Gastroesophageal sphincter (tissue), 3 donors: Measurements from ENCODE around the gene CDNF.

Experiments used
- CTCF ChIP-seq, 4 experiments: fragments of 200-600 bp in 2 of 4; fragments of 450-650 bp in 2 of 4; sonication (generic) in 1 of 4; IDR thresholded peaks; one replicate each; pipeline ENCODE4 v1.5.1; 2017 to 2019; ENCODE audit warnings: antibody characterized with exemption in 4 of 4, mild to moderate bottlenecking in 2 of 4, moderate library complexity in 2 of 4
- EP300 ChIP-seq: sonication (generic); formaldehyde crosslinking; IDR thresholded peaks from one replicate; pipeline ENCODE4 v1.6.1; 2017; ENCODE audit warnings: antibody characterized with exemption, mild to moderate bottlenecking
- POLR2A ChIP-seq, 2 donors: fragments of 450-650 bp; IDR thresholded peaks; one replicate each; pipeline ENCODE4 v1.6.1; 2017; ENCODE audit warnings: antibody characterized with exemption in 2 of 2, mild to moderate bottlenecking in 2 of 2, moderate library complexity in 1 of 2
- POLR2AphosphoS5 ChIP-seq: sonication (generic); formaldehyde crosslinking; IDR thresholded peaks from one replicate; pipeline ENCODE4 v1.6.1; 2017; ENCODE audit warnings: antibody characterized with exemption

GRCh38 chr10:14839305-14839695, 1.5 kb upstream of the CDNF start:
- TF ChIP-seq CTCF (IDR thresholded peaks at IDR 0.05) (no peak), POLR2AphosphoS5 (no peak), POLR2A (IDR thresholded peaks at IDR 0.05) (no peak), EP300 (no peak)
